22Rv1 (cell line): ENCODE data around the gene COIL.

ENCODE experiments used
- H3K27ac ChIP-seq: fragments of 450-650 bp; 2 replicates; pipeline ENCODE4 v1.5.1; 2017
- CTCF ChIP-seq: fragments of 450-650 bp; IDR thresholded peaks from 2 replicates; pipeline ENCODE4 v1.5.1; 2017; ENCODE audit warnings: mild to moderate bottlenecking
- ZFX ChIP-seq: fragments of 450-650 bp; IDR thresholded peaks from 2 replicates; pipeline ENCODE4 v1.6.1; 2017; ENCODE audit warnings: antibody characterized with exemption, borderline replicate concordance

COIL gene

DNA sequence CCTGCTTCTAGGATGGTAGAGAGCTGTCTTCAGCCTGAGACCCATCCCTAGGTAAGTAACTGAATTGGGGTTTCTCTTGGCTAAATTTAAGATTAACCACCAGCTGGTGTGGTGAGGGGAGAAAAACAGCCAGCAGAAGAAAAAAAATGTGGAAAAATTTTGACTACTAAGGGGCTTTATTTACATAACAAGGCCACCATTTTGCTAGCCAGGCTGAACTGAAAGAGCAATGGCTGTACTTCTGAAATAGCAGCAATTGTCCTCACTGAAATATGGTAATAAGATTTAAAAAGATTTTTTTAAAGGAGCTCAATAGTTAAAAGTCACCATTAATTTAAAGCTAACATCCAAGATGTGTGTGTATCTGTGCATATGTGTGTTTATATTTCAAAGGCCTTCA lies 34.6 kb downstream of the COIL start:
- no peak for TF ChIP-seq ZFX
- TF ChIP-seq CTCF, result no peak
- H3K27ac ChIP-seq, result no peak overlapping the region

DNA sequence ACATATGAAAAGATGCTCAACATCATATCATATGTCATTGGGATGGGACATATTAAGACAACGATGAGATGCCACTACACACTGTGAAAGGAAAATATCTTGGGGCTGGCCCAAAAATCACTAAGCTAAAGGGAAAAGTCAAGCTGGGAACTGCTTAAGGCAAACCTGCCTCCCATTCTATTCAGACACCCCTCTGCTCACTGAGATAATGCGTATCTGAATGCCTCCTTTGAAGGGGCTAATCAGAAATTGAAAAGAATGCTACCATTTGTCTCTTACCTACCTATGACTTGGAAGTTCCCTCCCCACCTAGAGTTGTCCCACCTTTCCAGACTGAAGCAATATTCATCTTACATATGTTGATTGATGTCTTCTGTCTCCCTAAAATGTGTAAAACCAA lies 35.8 kb downstream of the COIL start:
- H3K27ac ChIP-seq, result no peak overlapping the region
- TF ChIP-seq CTCF (no peak), ZFX (no peak)

DNA sequence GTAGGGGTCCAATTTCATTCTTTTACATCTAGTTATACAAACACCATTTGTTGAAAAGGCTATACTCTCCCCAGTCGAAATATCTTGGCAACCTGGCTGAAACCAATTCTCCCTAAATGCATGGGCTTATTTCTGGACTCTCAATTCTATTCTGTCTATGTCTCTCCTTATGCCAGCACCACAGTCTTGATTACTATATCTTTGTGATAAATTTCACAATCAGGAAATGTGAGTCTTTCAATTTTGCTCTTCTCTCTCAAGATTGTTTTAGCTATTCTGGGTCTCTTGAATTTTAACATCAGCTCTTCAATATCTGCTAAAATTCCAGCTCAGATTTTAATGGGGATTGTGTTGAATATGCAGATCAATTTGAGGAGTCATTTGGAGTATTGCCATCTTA lies 41.1 kb downstream of the COIL start:
- no peak for TF ChIP-seq CTCF
- TF ChIP-seq ZFX, result no peak

GRCh38 chr17:56918916-56919315 lies 41.9 kb downstream of the COIL start:
- TF ChIP-seq ZFX, result no peak
- no peak for TF ChIP-seq CTCF
- no peak overlapping the region for H3K27ac ChIP-seq

More for the DNA sequence above, 41.1 kb downstream of the COIL start:
- no peak overlapping the region for H3K27ac ChIP-seq

GRCh38 chr17:56917559-56918296 lies 43.1 kb downstream of the COIL start:
- no peak overlapping the region for H3K27ac ChIP-seq

DNA sequence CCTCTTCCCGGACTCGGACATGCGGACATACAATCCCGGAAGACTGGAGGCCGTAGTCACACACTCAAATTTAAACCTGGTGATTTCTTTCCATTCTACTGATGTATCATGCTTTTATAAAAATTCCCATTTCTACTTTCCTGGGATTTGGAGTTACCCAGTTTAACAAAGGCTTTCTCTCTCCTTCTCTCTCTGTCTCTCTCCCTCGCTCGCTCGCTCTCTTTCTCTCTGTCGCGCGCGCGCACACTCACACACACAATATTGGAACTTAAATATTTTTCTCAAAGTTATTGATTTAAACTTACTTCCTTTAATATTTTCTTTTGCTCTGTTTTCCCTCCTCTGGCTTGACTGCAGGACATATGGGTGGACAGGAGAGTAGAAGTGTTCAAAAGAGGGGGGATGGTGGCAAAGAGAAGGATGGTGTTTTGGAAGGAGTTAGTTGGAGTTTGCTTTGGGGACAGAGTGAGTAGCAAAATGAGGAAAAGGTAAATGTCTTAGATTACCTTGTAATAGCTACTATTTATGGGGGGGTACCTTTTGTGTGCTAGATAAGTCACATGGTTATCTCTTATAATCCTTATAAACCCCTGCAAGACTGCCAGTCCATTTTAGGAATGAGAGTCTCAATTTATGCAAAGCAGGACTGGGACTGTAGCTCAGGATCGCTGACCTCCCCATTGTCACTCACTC lies 46.1 kb downstream of the COIL start:
- TF ChIP-seq ZFX, result no peak
- no peak for TF ChIP-seq CTCF

More at GRCh38 chr17:56917559-56918296, 43.1 kb downstream of the COIL start:
- TF ChIP-seq CTCF, result no peak
- no peak for TF ChIP-seq ZFX

More for the DNA sequence above, 46.1 kb downstream of the COIL start:
- H3K27ac ChIP-seq, result peak overlapping the region; percentile 59
